HEK293 (cell line): Measurements from ENCODE around the gene TAF10.

Experiments used
- CTCF ChIA-PET: fragments of 350-600 bp; formaldehyde crosslinking; extraction: SDS; loops from one replicate; lab custom pipeline; 2021; ENCODE audit warnings: antibody characterized with exemption; lab: Yijun Ruan, JAX
- POLR2A ChIA-PET: fragments of 300-600 bp; formaldehyde crosslinking; extraction: SDS; loops from one replicate; lab custom pipeline; 2020; ENCODE audit warnings: antibody characterized with exemption, inconsistent platforms; lab: Yijun Ruan, JAX
- H3K27ac ChIP-seq: fragments of 200-500 bp; sonication (Bioruptor generic); 2 replicates; pipeline ENCODE4 v1.5.1; 2014; ENCODE audit warnings: low read depth, low read length, control low read depth, inconsistent platforms; ENCODE audit errors: extremely low read depth
- H3K36me3 ChIP-seq, 2 experiments: fragments of 200-500 bp in 1 of 2; sonication (Bioruptor generic) in 1 of 2; 1 replicate in 1 of 2; 2 replicates in 1 of 2; pipeline ENCODE4 v1.5.1; 2014 to 2017; ENCODE audit warnings: inconsistent platforms in 2 of 2, low read length in 2 of 2; ENCODE audit not compliant: control insufficient read depth in 2 of 2, insufficient read depth in 1 of 2
- H3K4me1 ChIP-seq: fragments of 200-500 bp; sonication (Bioruptor generic); 2 replicates; pipeline ENCODE4 v1.5.1; 2014; ENCODE audit warnings: mild to moderate bottlenecking, low read length, inconsistent platforms; ENCODE audit not compliant: control insufficient read depth, insufficient read depth
- H3K4me3 ChIP-seq: 2 replicates; pipeline ENCODE4 v1.5.1; 2011; ENCODE audit warnings: low read depth, mild to moderate bottlenecking, control low read depth, low read length, moderate library complexity
- H3K9me3 ChIP-seq: fragments of 200-500 bp; sonication (Bioruptor generic); 2 replicates; pipeline ENCODE4 v1.5.1; 2014; ENCODE audit warnings: low read depth, low read length, inconsistent platforms; ENCODE audit not compliant: control insufficient read depth, insufficient read depth
- GLIS2 ChIP-seq: fragments of 450-650 bp; formaldehyde crosslinking; IDR thresholded peaks from 2 replicates; pipeline ENCODE4 v1.5.1; 2016; ENCODE audit warnings: missing biosample characterization, missing genetic modification characterization
- HOXA7 ChIP-seq: sonication (generic); formaldehyde crosslinking; IDR thresholded peaks from 2 replicates; pipeline ENCODE4 v1.8.1; 2022; ENCODE audit warnings: missing genetic modification reagents, borderline replicate concordance
- SCRT1 ChIP-seq: fragments of 450-650 bp; formaldehyde crosslinking; IDR thresholded peaks from 2 replicates; pipeline ENCODE4 v1.5.1; 2016; ENCODE audit warnings: missing biosample characterization, missing genetic modification characterization, borderline replicate concordance
- WT1 ChIP-seq: fragments of 450-650 bp; formaldehyde crosslinking; IDR thresholded peaks from 2 replicates; pipeline ENCODE4 v1.5.1; 2016; ENCODE audit warnings: missing biosample characterization, missing genetic modification characterization
- ZBTB20 ChIP-seq: fragments of 450-650 bp; formaldehyde crosslinking; IDR thresholded peaks from 2 replicates; pipeline ENCODE4 v1.5.1; 2016; ENCODE audit warnings: missing biosample characterization, missing genetic modification characterization
- ZBTB7A ChIP-seq: fragments of 450-650 bp; formaldehyde crosslinking; IDR thresholded peaks from 2 replicates; pipeline ENCODE4 v1.5.1; 2016; ENCODE audit warnings: low read depth, missing biosample characterization, missing genetic modification characterization
- ZNF138 ChIP-seq: fragments of 450-650 bp; formaldehyde crosslinking; IDR thresholded peaks from 2 replicates; pipeline ENCODE4 v1.5.1; 2016; ENCODE audit warnings: missing biosample characterization, missing genetic modification characterization, borderline replicate concordance
- ZNF311 ChIP-seq: fragments of 450-650 bp; formaldehyde crosslinking; IDR thresholded peaks from 2 replicates; pipeline ENCODE4 v1.5.1; 2017; ENCODE audit warnings: missing biosample characterization, missing genetic modification characterization, borderline replicate concordance
- ZNF341 ChIP-seq: fragments of 450-650 bp; formaldehyde crosslinking; IDR thresholded peaks from 2 replicates; pipeline ENCODE4; 2016; ENCODE audit warnings: low read depth, missing biosample characterization, missing genetic modification characterization
- ZNF391 ChIP-seq: fragments of 450-650 bp; formaldehyde crosslinking; IDR thresholded peaks from 2 replicates; pipeline ENCODE4 v1.5.1; 2016; ENCODE audit warnings: low read depth, missing biosample characterization, missing genetic modification characterization, borderline replicate concordance
- ZNF548 ChIP-seq: fragments of 450-650 bp; formaldehyde crosslinking; IDR thresholded peaks from 2 replicates; pipeline ENCODE4 v1.5.1; 2016; ENCODE audit warnings: missing biosample characterization, missing genetic modification characterization
- ZNF549 ChIP-seq: fragments of 450-650 bp; IDR thresholded peaks from 2 replicates; pipeline ENCODE4 v1.5.1; 2018; ENCODE audit warnings: missing biosample characterization, missing genetic modification characterization, mild to moderate bottlenecking, inconsistent platforms, moderate library complexity
- ZNF600 ChIP-seq: fragments of 450-650 bp; formaldehyde crosslinking; IDR thresholded peaks from 2 replicates; pipeline ENCODE4 v1.5.1; 2016; ENCODE audit warnings: missing biosample characterization, missing genetic modification characterization
- ZNF610 ChIP-seq: fragments of 450-650 bp; formaldehyde crosslinking; IDR thresholded peaks from 2 replicates; pipeline ENCODE4 v1.5.1; 2016; ENCODE audit warnings: missing biosample characterization, missing genetic modification characterization, borderline replicate concordance
- ZNF623 ChIP-seq: fragments of 450-650 bp; formaldehyde crosslinking; IDR thresholded peaks from 2 replicates; pipeline ENCODE4 v1.5.1; 2016; ENCODE audit warnings: missing biosample characterization, missing genetic modification characterization
- ZNF624 ChIP-seq: fragments of 450-650 bp; formaldehyde crosslinking; IDR thresholded peaks from 2 replicates; pipeline ENCODE4 v1.5.1; 2017; ENCODE audit warnings: missing biosample characterization, missing genetic modification characterization
- ZNF654 ChIP-seq: fragments of 450-650 bp; formaldehyde crosslinking; IDR thresholded peaks from 2 replicates; pipeline ENCODE4 v1.5.1; 2016; ENCODE audit warnings: low read depth, missing biosample characterization, missing genetic modification characterization
- TF ChIP-seq, protein P1 (sequence below): fragments of 450-650 bp; formaldehyde crosslinking; IDR thresholded peaks from 2 replicates; pipeline ENCODE4 v1.5.1; 2016; ENCODE audit warnings: missing biosample characterization, missing genetic modification characterization
- TF ChIP-seq, protein P2 (sequence below): fragments of 450-650 bp; formaldehyde crosslinking; IDR thresholded peaks from 2 replicates; pipeline ENCODE4 v1.5.1; 2017; ENCODE audit warnings: missing biosample characterization, missing genetic modification characterization
- TF ChIP-seq, protein P3 (sequence below): fragments of 450-650 bp; formaldehyde crosslinking; IDR thresholded peaks from 2 replicates; pipeline ENCODE4 v1.5.1; 2016; ENCODE audit warnings: missing biosample characterization, missing genetic modification characterization
- TF ChIP-seq, protein P4 (sequence below): fragments of 450-650 bp; formaldehyde crosslinking; IDR thresholded peaks from 2 replicates; pipeline ENCODE4 v1.5.1; 2017; ENCODE audit warnings: missing biosample characterization, missing genetic modification characterization
- TF ChIP-seq, protein P5 (sequence below): fragments of 450-650 bp; formaldehyde crosslinking; IDR thresholded peaks from 2 replicates; pipeline ENCODE4 v1.5.1; 2017; ENCODE audit warnings: missing biosample characterization, missing genetic modification characterization
- TF ChIP-seq, protein P6 (sequence below): fragments of 450-650 bp; formaldehyde crosslinking; IDR thresholded peaks from 2 replicates; pipeline ENCODE4 v1.5.1; 2016; ENCODE audit warnings: missing biosample characterization, missing genetic modification characterization

Gene TAF10

DNA sequence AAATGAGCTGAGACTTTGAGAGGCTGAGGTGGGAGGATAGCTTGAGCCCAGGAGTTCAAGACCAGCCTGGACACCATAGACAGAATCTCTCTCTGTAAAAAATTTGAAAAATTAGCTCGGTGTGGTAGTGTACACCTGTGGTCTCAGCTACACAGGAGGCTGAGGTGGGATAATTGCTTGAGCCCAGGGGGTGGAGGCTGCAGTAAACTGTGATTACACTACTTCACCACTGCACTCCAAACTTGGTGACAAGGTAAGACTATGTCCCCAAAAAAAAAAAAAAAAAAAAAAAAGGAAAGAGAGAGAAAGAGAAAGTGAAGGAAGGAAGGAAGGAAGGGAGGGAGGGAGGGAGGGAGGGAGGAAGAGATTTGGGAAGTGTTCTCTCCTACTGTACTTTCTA is 33.9 kb downstream of the TAF10 start:
- H3K4me1 ChIP-seq: no peaks in the 10 kb centered on the region
- no peak overlapping the region for H3K4me3 ChIP-seq
- ChIA-PET POLR2A (no interaction called here), CTCF (no interaction called here)
- no peak for TF ChIP-seq ZBTB20 (tag by site-specific recombination)
- no peak for TF ChIP-seq ZBTB7A (tag by site-specific recombination)
- TF ChIP-seq ZNF624: no peak
- TF ChIP-seq SCRT1: no peak
- TF ChIP-seq ZNF549: no peak
- no peak for TF ChIP-seq ZNF548 (tag by site-specific recombination)
- TF ChIP-seq ZNF311: no peak
- TF ChIP-seq, protein P1, sequence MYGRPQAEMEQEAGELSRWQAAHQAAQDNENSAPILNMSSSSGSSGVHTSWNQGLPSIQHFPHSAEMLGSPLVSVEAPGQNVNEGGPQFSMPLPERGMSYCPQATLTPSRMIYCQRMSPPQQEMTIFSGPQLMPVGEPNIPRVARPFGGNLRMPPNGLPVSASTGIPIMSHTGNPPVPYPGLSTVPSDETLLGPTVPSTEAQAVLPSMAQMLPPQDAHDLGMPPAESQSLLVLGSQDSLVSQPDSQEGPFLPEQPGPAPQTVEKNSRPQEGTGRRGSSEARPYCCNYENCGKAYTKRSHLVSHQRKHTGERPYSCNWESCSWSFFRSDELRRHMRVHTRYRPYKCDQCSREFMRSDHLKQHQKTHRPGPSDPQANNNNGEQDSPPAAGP (tag by site-specific recombination): no peak
- TF ChIP-seq, protein P2, sequence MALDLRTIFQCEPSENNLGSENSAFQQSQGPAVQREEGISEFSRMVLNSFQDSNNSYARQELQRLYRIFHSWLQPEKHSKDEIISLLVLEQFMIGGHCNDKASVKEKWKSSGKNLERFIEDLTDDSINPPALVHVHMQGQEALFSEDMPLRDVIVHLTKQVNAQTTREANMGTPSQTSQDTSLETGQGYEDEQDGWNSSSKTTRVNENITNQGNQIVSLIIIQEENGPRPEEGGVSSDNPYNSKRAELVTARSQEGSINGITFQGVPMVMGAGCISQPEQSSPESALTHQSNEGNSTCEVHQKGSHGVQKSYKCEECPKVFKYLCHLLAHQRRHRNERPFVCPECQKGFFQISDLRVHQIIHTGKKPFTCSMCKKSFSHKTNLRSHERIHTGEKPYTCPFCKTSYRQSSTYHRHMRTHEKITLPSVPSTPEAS: no peak
- TF ChIP-seq, protein P3, sequence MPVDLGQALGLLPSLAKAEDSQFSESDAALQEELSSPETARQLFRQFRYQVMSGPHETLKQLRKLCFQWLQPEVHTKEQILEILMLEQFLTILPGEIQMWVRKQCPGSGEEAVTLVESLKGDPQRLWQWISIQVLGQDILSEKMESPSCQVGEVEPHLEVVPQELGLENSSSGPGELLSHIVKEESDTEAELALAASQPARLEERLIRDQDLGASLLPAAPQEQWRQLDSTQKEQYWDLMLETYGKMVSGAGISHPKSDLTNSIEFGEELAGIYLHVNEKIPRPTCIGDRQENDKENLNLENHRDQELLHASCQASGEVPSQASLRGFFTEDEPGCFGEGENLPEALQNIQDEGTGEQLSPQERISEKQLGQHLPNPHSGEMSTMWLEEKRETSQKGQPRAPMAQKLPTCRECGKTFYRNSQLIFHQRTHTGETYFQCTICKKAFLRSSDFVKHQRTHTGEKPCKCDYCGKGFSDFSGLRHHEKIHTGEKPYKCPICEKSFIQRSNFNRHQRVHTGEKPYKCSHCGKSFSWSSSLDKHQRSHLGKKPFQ: no peak
- no peak for TF ChIP-seq ZNF623 (tag by site-specific recombination)
- TF ChIP-seq HOXA7 (CRISPR knock-in tag): no peak
- no peak for TF ChIP-seq WT1 (tag by site-specific recombination)
- TF ChIP-seq ZNF610 (tag by site-specific recombination): no peak
- TF ChIP-seq GLIS2 (tag by site-specific recombination): no peak
- peaks cover 0 to 3% of the 10 kb centered on the region in 2 experiments; a peak in 1 of 3 replicates for H3K36me3 ChIP-seq
- no peaks in the 10 kb centered on the region for H3K9me3 ChIP-seq
- no peak overlapping the region for H3K27ac ChIP-seq

DNA sequence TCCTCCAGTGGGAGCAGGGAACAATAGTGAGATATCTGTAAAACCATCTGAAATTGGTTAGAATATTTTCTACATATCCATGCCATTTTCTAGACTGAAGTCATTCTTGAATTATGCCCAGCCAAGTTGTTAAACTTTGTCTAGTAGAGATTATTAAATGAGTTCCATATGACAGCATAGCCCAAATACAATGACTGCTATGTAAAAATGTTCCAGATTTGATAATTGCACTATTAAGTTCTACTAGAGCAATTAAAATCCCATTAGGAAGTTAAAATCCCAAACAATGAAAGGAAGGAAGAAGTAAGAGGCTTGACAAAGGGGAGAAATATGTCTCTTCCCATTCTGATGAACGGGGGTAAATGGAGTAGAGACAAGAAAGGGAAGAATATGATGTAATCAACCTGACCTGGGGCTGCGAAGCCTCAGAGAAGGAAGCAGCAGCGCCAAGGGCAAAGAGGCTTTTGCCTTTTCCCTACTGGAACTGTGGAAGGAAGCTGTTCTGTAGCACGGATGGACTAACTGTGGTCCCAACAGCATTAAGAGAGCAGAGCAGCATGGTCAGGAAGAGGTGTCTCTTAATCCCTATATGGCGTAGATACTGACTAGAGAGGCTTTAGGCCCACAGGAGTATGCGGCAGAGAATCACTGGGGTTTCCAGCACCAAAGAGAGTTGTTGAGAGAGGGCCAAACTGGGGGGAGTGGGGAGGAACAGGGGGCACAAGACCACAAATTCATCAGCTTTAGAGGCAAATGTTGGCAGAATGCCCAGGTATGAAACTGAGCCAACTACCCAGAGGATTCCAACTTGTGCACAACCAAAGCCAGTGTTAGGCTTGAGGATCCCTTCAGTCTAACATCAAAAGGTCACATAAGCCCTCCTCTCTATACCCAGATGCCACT is 35.3 kb downstream of the TAF10 start:
- Histone ChIP-seq H3K9me3 (no peaks in the 10 kb centered on the region), H3K27ac (no peak overlapping the region), H3K36me3 (peaks cover 0 to 3% of the 10 kb centered on the region in 2 experiments; a peak in 1 of 3 replicates), H3K4me3 (no peak overlapping the region), H3K4me1 (no peaks in the 10 kb centered on the region)
- CTCF ChIA-PET: interaction anchor here (0.6 to 1.2 kb wide), 4 partner anchors 45 to 1579 kb away, joined by 3 to 5 read pairs (median 3); partner anchors contain the start of gene SMPD1
- POLR2A ChIA-PET: no interaction called here
- TF ChIP-seq ZNF654: no peak
- TF ChIP-seq, protein P4, sequence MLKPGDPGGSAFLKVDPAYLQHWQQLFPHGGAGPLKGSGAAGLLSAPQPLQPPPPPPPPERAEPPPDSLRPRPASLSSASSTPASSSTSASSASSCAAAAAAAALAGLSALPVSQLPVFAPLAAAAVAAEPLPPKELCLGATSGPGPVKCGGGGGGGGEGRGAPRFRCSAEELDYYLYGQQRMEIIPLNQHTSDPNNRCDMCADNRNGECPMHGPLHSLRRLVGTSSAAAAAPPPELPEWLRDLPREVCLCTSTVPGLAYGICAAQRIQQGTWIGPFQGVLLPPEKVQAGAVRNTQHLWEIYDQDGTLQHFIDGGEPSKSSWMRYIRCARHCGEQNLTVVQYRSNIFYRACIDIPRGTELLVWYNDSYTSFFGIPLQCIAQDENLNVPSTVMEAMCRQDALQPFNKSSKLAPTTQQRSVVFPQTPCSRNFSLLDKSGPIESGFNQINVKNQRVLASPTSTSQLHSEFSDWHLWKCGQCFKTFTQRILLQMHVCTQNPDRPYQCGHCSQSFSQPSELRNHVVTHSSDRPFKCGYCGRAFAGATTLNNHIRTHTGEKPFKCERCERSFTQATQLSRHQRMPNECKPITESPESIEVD (tag by site-specific recombination): peak; percentile 35; the same call in 1 of the 2 replicates
- 0 out of 2 replicates have a peak, but pooled peaks have one; percentile 26 for TF ChIP-seq ZNF600 (tag by site-specific recombination)
- TF ChIP-seq ZNF341 (tag by site-specific recombination): peak; percentile 81
- TF ChIP-seq, protein P5, sequence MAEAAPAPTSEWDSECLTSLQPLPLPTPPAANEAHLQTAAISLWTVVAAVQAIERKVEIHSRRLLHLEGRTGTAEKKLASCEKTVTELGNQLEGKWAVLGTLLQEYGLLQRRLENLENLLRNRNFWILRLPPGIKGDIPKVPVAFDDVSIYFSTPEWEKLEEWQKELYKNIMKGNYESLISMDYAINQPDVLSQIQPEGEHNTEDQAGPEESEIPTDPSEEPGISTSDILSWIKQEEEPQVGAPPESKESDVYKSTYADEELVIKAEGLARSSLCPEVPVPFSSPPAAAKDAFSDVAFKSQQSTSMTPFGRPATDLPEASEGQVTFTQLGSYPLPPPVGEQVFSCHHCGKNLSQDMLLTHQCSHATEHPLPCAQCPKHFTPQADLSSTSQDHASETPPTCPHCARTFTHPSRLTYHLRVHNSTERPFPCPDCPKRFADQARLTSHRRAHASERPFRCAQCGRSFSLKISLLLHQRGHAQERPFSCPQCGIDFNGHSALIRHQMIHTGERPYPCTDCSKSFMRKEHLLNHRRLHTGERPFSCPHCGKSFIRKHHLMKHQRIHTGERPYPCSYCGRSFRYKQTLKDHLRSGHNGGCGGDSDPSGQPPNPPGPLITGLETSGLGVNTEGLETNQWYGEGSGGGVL (tag by site-specific recombination): peak; percentile 86
- TF ChIP-seq ZNF138 (tag by site-specific recombination): no peak
- TF ChIP-seq, protein P6, sequence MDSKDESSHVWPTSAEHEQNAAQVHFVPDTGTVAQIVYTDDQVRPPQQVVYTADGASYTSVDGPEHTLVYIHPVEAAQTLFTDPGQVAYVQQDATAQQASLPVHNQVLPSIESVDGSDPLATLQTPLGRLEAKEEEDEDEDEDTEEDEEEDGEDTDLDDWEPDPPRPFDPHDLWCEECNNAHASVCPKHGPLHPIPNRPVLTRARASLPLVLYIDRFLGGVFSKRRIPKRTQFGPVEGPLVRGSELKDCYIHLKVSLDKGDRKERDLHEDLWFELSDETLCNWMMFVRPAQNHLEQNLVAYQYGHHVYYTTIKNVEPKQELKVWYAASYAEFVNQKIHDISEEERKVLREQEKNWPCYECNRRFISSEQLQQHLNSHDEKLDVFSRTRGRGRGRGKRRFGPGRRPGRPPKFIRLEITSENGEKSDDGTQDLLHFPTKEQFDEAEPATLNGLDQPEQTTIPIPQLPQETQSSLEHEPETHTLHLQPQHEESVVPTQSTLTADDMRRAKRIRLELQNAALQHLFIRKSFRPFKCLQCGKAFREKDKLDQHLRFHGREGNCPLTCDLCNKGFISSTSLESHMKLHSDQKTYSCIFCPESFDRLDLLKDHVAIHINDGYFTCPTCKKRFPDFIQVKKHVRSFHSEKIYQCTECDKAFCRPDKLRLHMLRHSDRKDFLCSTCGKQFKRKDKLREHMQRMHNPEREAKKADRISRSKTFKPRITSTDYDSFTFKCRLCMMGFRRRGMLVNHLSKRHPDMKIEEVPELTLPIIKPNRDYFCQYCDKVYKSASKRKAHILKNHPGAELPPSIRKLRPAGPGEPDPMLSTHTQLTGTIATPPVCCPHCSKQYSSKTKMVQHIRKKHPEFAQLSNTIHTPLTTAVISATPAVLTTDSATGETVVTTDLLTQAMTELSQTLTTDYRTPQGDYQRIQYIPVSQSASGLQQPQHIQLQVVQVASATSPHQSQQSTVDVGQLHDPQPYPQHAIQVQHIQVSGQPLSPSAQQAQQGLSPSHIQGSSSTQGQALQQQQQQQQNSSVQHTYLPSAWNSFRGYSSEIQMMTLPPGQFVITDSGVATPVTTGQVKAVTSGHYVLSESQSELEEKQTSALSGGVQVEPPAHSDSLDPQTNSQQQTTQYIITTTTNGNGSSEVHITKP (tag by site-specific recombination): 0 out of 2 replicates have a peak, but pooled peaks have one; percentile 11
- no peak for TF ChIP-seq ZNF391 (tag by site-specific recombination)
